SIG-M5 treated with dmso at 0.1 percent for 504 hours (cell line): ENCODE measurements around the gene HADHA.
"Not testable (repeated sequence)": the region's sequence is repeated elsewhere in the genome, so short reads cannot be mapped to it uniquely, and the experiment has no call there.

Experiments
- DNase-seq: peaks from one replicate; lab custom pipeline; 2025; ENCODE audit not compliant: unreplicated experiment; lab: John Stamatoyannopoulos, UW

HADHA gene

DNA sequence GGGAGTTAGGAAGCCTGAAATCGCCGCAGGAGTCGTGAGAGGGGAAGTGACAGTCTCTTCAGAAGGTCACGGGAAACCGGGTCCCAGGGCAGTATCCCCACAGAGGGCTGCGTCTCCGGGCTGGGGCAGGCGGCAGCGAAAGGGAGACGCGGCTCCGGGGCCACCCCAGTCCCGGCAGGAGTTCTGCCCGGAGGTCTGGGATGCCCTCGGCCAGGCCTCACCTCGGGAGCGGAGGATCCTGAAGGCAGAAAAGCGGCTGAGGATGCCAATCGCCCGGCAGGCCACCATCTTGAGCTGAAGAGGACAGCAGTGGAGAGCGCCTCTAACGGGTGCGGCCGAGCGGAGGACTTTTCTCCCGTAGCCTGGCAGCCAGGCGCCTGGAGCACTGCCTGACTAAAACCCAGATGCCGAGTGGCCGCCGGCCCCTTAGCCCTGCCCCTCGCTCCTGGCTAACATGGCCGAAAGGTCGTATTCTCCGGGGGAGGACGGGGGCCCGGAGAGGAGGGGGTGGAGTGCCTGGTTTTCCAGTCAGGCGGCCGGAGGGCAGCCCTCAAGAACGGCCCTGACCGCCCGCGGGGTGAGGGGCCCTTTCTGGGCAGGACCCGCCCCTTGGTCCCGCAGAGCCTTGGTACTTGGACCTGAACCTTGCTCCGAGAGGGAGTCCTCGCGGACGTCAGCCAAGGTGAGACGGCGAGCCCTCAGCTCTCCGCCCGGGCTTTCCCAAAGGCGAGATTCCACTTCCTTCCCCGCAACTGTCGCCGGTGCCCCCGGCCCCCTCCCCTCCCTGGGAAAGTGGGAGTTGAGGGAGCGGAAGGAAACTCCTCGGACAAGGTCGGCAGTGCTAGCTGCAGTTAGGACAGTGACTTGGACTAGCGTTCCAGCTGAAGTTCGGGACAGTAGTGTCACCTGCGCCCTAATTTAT, at the start of gene HADHA, which contains the start of gene HADHB:
TSS of gene HADHA (minus strand) at position 324 of the 922 bp plus-strand sequence. CDS start at position 288, 36 bp downstream.
TSS of gene HADHB (plus strand) at position 631 of the 922 bp plus-strand sequence. CDS start 9,316 bp downstream, outside the sequence.
- DNase-seq: peak; percentile 95

- DNase-seq: no peak
Observed at GRCh38 chr2:26292646-26293045, 48.2 kb upstream of the HADHA start.

DNA sequence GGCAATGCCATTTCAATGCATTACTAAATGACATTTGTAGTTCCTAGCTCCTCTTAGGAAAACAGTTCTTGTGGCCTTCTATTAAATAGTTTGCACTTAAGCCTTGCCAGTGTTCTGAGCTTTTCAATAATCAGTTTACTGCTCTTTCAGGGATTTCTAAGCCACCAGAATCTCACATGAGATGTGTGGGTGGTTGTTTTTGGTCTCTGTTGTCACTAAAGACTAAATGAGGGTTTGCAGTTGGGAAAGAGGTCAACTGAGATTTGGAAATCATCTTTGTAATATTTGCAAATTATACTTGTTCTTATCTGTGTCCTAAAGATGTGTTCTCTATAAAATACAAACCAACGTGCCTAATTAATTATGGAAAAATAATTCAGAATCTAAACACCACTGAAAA, 45.6 kb upstream of the HADHA start:
- DNase-seq: no peak

- DNase-seq: no peak
Observed at GRCh38 chr2:26285931-26286330, 41.5 kb upstream of the HADHA start.

DNA sequence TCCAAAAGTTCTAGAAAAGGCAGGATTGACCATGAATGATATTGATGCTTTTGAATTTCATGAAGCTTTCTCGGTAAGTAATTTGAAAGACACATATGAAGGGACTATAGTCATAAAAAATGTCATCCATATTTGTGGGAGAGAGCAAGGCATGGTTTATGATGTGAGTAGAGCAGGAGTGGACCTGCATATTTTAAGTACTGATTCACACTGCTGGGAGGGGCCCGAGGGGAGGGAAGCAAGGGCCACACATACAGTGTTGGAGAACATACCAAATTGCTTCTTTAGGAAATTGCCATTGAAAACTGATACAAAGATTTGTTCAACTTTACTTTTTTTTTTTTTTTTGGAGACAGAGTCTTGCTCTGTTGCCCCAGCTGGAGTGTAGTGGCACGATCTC, 39.7 kb upstream of the HADHA start:
- no peak for DNase-seq

DNA sequence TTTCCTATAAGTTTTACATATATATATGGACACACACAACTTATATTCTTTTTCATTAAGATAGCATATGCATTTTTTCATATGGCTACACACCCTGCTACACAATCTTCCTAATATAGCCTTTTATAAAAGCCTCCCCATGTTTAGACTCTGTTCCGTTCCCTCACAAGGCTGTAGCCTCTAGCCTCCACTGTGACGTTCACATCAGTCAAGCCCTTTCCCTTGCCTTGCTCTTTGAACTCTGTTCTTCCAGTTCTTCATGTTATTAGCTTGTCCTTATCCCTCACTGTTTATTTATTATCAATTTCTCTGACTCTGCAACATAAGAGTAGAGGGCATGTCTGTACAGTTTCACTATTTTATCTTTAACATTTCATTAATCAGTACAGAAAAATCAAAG, 39.2 kb upstream of the HADHA start:
- DNase-seq: no peak

GRCh38 chr2:26281226-26281625, 36.8 kb upstream of the HADHA start:
- DNase-seq: no peak

- DNase-seq: no peak
Observed at GRCh38 chr2:26279886-26280285, 35.5 kb upstream of the HADHA start.

GRCh38 chr2:26276484-26277227, 32.2 kb upstream of the HADHA start:
- no peak for DNase-seq

DNA sequence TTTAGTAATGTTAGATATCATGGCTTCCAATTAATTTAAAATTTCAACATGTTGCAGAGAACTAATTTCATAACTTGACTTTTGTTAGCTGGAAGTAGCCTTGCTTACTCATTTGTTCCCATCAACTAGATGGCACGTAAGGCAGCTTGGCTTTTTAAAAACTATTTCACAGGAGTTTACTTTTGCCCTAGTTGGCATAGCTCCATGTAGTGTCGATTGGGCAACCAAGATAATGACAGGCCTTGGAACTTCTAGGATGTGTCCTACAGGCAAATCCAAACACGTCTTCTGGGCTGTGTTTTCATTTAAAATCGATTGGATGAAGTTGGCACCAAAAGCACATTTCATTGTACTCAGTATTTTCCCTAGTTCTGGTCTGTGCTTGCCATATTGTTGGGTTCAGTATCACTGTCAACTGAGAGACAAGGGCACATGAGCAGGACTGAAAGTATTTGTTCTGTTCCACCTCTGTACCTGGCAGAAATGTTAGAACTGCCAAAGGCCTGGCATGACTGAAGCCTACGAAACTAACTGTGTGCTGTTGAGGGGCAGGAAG, 29.7 kb upstream of the HADHA start:
- DNase-seq: peak; percentile 11

- DNase-seq: no peak
Observed at GRCh38 chr2:26273501-26273900, 29.1 kb upstream of the HADHA start.

- DNase-seq: no peak
Observed at GRCh38 chr2:26270373-26270772, 25.9 kb upstream of the HADHA start.

DNA sequence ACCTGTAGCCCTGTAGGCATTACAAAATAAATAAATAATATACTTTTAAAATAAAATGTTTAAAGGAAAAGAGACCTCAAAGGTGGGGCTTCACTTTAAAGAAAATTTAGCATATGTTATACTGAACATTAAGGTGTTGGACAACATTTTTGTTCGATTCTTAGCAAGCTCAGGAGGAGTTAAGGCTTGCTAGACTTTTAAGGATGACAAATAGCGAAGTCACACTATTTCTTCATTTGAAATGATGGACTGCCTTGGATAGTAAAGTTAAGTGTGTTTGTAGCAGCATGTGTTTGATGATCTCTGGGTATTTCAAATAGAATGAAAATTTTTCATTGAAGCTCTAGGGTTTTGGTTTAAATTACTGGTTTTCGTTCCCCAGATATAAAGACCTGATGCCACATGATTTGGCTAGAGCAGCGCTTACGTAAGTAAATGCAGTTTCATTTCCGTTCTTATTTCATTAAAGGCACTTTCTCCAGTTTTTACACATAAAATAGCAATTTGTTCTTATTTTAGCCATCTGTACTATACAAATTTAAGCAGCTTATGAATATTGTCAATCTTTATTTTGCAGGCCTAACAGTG, 25.2 kb upstream of the HADHA start:
- DNase-seq: peak; percentile 72

DNA sequence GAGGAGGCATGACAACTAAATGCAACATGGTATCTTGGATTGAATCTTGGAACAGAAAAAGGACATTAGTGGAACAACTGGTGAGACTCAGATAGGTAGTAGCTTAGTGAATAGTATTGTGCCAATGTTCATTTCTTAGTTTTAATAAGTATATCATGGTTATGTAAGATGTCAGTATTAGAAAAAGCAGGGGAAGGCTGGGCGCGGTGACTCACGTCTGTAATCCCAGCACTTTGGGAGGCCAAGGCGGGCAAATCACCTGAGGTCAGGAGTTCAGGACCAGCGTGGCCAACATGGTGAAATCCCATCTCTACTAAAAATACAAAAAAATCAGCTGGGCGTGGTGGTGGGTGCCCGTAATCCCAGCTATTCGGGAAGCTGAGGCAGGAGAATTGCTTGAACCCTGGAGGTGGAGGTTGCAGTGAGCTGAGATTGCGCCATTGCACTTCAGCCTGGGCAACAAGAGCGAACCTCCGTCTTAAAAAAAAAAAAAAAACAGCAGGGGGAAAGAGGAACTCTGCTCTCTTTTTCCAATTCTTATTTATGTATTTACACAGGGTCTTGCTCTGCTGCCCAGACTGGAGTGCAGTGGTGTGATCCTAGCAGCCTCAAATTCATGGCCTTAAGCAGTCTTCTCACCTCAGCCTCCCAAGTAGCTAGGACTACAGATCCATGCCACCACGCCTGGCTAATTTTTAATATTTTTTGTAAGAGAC, 24.4 kb upstream of the HADHA start:
- peak; percentile 70 for DNase-seq

GRCh38 chr2:26268213-26268612, 23.8 kb upstream of the HADHA start:
- peak; percentile 32 for DNase-seq

GRCh38 chr2:26258836-26259235, 14.4 kb upstream of the HADHA start:
- DNase-seq: not testable (repeated sequence)

DNA sequence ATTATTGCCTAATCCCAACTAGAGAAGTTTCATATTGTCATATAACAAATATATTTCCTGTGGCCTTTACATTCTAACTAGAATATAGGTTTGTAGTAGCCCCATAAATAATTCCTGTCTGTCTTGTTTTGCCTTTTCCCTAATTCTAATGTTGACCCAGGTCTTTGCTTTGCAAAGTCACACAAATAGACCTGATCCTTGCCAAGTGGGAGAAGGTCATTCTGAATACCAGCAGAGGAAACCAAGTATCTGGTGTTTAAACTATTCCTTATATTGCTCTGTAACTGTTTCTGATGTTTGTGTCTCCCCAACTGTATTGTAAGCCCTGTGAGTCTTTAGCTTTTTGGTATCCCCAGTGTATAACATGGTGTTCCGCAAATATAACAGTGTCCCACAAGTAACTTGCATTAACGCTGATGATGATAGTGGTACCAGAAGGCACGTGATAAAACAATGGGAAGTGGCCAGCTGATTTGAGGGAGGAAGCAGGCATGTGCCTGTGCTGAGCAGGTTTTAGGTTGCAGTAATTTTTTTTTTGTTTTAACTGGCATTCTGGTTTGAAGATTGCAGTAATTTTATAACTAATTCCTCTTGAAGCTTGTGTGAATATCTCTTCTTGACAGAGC, 11.4 kb upstream of the HADHA start:
- DNase-seq: no peak

- DNase-seq: no peak
Observed at GRCh38 chr2:26251893-26252292, 7.5 kb upstream of the HADHA start.

DNA sequence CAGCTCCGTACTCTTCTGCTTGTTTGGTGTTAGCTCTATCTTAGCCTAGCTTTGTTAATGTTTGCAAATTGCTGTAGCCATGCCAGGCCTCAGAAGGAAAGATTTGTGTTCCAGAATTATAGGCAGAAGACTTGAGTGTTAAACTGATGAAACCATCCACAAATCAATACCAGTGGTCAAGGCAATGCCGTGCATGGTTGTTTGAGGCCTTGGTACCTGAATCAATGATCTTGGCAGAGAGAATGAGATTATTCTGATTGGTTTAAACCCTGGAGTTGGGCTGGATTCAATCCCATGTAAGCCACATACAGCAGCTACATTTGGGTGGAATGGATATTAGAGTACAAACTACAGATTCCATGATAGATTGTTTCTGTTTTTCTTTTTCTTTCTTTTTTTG, 5.2 kb upstream of the HADHA start:
- DNase-seq: no peak

- peak; percentile 84 for DNase-seq
Observed at GRCh38 chr2:26246818-26247217, 2.4 kb upstream of the HADHA start.
